HG03442 (cell line): ENCODE measurements around the gene NRCAM.

Experiments used
- ATAC-seq: cut with Tn5 transposase; IDR thresholded peaks from one replicate; pipeline ENCODE4 v1.9.1; 2021; ENCODE audit warnings: mild to moderate bottlenecking, moderate library complexity; ENCODE audit not compliant: unreplicated experiment

NRCAM gene

DNA sequence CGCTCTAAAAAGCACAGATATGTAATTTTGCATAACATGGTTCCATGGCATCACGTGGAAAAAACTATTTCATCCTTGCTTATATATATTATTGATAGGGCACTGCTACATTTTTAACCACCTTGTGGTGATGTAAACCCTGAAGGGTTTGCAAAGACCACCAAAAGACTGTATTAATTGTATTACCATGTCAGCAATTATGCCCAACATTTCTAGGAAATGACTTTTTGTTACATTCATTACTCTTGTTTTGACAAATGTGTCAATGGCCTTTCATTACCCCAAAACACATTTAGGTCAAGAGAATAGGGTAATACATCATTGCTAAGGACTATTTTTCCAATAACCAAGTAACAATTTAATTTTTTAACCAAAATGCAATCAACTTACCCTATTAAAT is 142.2 kb downstream of the NRCAM start:
- no peak for ATAC-seq

DNA sequence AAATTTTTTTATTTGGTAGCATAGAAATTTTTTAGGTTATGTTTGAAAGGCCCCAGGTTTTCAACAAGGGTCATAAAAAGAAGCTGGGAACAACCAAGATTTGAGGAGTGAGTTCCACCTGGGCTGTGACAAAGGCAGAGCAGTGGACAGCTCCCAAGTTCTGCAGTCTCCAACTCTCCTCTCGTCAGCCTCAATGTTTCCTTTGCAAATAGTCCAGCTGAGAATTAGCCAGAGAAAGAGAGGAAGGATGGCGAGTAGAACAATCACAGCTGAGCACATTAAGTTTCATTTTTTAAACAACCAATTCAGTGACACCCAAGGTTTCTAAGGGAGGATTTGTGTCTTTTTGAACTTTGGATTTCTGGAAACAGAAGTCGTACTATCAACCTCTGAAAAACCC is 143.2 kb downstream of the NRCAM start:
- ATAC-seq, result no peak

DNA sequence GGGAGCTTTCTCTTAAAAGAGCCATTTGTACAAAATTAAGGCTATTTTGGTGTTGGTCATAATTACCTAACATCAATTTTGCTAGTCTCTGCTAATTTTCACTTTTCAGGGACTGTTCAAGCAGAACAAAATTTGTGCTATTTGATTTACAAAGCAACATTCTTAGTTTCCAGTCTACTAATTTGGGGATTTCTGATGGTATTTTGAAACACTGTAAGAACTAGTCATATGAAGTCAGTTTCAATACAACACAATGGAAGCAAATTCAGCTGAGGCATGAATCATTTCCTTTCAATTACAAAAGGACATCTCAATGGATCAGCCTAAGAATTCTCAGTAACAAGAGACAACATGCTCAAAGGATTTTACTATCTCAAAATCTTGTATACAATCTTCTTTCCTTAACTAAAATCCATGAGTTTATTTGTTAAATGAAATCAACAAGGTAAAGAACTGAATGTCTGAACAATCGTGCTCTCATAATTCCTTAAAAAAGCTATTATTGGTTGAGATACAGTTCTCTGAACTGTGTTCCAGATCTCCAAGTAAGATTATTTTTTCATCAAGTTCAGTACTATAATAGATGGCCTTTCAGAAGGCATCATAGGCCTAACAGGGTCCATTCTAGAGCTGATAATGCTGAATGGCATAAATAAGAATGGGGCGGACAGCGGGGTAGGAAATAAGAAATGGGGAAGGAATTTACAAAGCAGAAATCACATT is 144.6 kb downstream of the NRCAM start:
- ATAC-seq, result peak; percentile 63

DNA sequence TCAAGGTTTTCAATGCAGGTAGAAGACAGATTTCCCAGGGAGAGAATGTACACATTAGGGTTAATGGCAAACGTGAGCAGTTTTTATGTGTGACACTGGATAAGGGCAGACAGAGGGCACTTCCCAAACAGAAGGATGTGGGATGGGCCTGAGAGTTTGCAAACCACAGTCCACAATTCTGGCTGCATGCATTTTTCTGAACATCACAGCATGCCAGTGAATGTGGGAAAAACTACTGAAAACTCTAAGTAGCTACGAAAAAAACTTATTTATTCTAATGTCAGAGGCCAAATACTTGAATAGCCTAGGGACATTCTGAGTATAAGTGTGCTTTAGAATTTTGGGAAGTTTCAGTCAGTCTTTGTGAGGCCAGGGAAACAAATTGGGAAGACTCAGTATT is 145.9 kb downstream of the NRCAM start:
- ATAC-seq, result no peak

DNA sequence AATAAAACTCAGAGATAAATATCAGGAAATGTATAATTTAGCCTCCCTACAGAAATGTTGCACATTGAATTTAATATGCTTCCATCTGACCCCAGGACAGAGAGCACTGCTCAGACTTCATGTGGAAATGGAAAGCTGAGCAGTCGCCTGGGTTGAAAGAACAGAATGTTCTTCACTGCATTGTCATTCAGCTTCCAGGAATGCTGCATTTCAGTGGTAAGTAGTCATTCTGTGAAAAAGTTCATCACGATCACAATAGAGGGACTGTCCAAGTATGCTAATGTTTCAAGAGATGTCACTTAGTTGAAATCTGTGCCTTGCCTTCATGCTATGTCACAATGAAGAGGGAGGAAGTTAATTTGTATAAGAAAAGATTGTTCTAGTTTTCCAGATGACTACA is 147.3 kb downstream of the NRCAM start:
- peak; percentile 63 for ATAC-seq

DNA sequence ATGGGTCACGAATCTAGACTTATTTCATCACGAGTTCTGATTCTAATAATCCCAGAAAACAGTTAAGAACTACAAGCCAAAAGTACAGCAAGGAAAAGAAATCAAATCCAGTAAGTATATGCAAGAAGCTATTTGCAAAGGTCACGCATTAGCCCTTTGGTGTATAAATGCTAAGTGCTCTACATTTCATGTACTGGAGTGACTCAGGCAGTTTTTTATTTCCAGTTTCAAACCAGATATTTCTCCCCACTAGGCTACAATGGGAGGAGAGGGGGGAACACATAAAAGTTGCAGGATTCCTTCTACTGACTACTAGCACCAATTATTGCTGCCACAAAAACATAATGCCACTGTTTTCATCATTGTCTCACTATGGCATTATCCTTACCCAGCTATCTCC is 148.0 kb downstream of the NRCAM start:
- no peak for ATAC-seq

DNA sequence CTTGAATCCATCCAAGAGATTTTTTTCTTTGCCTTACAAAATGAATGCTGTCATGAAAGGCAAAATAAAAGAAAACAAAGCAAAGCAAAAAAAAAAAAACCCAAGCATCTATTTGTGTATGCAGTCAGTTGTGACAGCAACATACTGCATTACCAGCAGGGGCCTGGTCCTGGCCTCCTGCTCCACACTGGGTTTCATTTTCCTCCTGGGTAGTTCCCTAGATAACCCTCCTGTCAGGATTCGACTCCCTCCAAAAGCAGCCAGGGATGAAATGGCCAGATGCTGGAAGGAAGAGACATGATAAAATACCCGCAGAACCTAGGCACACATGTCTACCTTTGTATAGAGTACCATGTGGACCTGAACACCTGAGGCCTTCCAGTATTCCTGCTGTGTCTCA is 148.6 kb downstream of the NRCAM start:
- ATAC-seq, result no peak

DNA sequence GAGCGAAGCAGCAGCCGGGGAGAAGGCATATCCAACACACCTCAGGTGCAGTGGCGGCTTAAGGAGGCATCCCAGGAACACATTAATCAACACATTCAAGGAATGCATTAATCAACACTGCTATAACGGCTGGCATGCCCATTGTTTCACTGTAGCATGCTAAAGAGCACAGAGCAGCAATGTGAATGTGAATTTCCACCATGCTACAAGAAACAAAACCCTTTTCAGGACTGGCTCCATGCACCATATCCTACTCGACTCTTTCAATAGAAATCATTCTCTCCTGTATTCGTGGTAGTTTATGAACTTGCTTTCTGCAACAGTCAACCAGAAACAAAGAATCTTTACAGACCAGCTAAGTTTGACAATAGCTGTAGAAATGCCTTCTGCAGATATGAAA is 149.0 kb downstream of the NRCAM start:
- ATAC-seq, result no peak

DNA sequence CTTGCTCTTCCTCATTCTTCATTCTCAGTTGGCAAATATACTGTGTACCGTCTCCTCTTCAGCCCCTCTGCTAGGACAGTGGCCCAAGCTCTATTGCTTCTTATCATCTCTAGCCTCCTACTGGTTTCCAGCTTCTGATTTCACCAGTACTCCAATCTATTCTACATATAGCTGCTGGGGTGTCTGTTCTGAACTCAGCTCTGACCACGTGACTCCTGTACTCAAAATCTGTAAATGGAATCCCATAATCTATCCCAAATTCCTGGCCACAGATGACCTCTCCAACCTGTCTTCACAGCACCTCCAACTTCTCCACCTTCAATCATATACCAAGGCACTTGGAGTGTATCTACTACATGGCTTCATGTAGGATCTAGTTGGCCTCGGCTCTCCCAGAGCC is 152.9 kb downstream of the NRCAM start:
- ATAC-seq, result no peak

DNA sequence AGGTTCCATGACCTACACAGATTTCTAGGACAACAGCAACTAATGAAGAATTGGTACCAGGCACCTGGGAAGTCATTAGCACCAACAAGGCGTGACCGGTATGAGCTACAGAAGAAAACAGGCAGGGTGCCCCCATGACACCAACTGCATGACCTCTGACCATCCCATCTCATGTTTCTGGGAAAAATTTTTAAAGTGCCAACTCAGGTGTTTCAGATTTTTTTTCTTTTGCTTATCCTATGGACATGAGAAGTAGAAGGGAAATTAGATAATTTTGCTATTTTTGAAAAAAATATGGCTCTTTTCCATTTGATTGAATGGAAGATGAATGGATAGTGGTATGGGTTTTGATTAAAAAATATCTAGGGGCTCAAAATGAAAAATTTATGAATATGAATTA is 154.8 kb downstream of the NRCAM start:
- ATAC-seq, result no peak

DNA sequence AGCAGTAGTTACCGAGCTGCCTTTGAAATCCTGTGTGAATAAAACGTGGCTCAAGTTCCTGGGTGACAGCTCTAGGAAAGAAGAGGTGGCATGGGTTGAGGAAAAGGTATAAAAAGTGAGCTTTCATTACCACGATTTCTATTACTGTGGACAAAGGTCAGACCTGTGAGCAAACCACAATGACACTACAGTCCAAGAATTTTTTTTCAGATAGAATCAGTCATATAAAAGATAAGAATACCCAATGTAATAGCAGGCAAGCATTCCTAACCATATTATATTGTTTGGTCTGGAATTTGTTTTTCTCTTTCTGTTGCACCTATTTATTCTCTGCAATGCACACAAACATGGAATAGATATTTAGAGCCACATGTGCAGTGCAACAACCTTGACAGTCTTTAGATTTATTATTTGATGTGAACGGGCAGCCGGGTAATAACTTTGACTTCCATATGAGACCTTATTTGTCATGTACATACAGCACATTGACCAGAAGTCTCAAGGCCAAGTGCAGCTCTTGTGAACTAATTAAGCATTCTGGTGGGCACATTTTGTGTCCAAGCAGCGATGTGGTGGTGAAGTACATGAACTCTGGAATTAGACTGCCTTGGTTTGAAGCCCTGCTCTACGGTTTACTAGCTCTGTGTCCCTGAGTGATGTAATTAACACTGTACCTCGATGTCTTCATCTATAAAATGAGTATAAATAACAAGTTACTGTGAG is 156.8 kb downstream of the NRCAM start:
- no peak for ATAC-seq

DNA sequence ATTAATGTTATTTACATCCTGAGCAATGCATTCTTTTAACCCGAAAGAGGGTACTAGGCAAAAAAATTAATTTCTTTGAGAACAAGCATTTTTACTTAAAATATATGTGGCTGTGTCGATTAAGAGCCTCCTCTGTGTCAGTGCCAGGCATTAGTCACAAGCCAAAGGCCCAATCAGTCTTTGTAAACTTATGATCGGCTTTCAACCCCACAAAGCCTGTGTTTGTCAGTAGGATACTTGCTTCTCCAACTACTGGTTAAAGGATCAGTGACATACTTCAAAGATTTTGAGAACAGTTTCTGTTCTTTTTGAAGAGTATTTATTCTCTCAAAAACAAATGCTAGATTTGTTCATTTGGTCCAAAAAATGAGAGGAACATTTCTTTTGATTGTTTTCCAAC is 159.3 kb downstream of the NRCAM start:
- no peak for ATAC-seq

DNA sequence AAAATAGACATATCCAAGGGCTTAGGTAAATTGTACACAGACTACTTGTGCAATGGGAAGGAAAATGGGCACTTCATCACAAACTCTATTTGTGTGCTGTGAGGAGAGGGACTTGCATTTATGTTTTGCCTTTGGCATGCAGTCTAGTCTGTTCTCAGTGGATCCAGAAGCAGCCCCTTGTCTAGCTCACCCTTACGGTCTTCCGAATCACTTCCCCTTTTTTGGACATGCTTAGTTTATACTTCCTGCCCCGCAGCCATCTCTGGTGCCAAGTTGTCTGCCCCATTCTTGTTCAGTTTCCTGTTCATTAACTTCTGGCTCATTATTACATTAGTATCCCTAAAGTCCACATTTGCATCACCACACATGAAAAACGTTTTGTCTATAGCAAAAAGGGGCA is 161.6 kb downstream of the NRCAM start:
- ATAC-seq, result peak; percentile 95

DNA sequence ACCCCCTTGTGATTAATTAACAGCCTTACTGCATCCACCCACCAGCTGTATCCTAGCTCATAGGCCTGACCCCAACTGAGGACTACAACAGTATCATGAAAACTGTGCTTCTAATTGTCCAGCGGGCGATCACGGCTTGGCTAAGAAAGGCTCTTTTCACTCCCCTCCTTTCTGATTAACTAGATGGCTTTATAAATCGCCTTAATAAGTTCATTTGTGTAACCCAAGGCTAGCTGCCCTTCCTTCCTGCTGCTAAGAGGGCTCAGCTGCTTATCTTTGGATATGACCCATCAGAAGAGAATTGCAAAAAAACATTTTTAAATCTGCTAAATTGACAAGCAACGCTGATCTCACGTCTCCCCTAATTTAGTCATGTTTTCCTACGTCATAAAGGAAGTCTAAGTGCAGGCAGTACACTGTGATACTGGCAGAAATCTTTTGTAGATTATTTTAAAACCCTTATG is 163.1 kb downstream of the NRCAM start:
- no peak for ATAC-seq

DNA sequence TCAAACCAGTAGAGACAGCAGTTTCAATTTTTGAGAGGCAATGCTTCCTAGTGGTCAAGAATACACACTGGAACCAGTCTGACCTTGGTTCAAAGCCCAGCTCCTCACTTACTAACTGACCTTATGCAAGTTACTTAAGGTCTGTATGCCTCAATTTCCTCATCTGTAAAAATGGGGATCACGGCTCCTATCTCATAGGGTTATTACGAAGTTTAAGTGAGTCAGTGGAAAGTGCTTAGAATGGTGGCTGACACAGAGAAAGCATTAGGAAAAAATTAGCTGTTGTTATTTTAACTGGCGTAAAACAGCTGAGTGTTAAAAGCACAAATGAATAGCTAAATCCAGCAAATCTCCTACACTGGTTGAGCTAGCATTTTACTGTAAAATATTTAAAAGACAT is 163.7 kb downstream of the NRCAM start:
- ATAC-seq, result no peak

DNA sequence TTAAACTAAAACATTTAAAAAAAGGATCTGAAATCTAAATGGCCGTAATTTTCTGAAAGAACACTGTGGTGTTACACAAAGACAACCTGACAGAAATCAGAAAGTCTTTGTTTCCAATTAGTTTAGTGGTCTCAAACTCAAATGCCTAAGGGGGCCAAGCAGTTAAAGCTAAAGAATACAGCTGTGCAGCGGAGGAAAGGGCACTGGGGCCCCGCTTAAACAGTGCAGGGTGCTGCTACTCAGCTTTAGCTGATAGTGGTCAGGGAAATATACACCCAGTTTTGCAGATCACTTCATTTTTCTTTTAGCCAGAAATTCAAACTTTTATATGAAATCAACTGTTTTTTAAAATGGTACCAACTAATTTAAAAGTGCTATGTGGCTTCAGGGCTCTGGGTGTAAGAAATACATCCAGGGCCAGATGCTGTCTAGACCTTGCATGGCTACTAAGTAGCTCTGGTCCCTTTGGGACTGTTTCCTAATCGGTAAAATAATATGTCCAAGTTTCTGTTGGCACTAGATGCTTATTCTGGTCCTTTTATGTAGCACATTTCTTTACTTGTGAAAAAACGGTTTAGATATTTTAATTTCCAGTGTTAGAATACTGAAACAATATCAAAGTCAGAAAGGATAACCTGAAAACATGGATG is 164.3 kb downstream of the NRCAM start:
- ATAC-seq, result no peak

DNA sequence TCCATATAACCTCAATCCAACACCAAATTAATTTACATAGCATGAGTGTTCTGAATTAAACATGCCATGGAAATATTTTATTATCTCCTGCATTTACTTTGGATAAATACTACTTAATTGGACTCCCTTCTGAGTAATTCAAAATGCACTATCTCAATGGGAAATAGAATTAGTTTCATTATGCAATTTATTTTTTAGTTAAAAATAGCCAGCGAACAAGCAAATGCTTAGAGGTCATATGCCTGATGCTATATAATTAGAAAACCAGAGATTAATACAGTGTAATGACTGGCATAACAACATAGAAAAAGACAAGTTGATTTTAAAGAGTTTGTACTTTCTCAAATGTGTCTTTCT is 165.1 kb downstream of the NRCAM start:
- ATAC-seq, result no peak

DNA sequence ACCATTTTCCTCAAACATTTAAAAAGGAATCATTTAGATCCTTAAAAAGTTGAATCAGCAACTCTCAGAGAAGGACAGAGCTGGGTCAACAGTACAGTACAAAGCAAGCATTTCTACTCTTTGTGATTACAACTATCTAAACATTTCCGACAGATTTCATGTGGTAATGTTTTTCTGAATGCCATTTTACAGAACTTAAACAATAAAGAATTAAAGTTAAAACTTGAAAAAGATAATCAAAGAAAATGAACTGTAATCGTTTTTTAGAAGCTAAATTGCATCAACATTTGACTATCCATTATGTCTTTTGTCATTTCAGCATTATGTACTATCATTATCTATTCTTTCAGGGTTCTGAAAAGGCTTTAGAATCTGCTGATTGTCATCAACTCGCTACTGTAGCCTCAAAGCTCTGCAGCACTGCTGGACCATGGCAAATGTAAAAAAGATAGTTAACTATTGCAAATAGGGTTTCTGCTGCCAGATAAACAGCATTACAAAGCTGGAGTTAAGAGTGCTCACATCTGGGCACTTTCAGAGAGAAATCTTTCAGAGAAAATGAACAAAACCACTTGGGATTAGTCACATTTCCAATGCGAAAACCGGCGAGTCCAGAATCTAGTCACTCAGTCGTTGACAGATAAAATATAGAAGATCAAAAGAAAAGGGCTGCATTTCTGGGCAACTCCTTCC is 165.6 kb downstream of the NRCAM start:
- no peak for ATAC-seq

DNA sequence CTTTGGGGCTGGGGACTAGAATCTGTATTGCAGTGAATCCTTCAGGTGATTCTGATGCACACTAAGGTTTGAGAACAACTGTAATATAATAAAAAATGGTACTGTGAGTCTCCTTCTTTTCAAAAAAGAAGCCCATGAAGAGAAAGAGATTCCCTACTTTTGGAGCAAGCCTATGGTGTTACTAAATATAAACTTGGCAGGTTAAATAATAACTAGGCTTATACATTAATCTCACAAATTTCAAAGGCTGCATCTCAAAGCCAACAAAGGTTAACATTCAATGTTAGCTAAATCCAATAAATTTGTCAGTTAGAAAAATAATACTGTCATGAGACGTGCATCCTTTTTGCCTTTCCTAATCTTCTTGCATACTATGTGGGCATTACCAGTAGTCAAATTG is 166.4 kb downstream of the NRCAM start:
- ATAC-seq, result no peak

DNA sequence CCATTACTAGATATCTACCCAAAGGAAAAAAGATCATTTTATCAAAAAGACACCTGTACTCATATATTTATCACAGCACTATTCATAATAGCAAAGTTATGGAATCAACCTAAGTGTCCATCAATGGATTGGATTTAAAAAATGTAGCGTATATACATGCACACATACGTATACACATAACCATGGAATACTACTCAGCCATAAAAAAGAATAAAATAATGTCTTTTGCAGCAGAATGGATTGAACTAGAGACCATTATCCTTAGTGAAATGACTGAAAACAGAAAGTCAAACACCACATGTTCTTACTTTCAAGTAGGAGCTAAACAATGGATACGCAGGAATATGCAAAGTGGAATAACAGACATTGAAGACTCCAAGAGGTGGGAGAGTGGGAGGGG is 168.4 kb downstream of the NRCAM start:
- no peak for ATAC-seq

DNA sequence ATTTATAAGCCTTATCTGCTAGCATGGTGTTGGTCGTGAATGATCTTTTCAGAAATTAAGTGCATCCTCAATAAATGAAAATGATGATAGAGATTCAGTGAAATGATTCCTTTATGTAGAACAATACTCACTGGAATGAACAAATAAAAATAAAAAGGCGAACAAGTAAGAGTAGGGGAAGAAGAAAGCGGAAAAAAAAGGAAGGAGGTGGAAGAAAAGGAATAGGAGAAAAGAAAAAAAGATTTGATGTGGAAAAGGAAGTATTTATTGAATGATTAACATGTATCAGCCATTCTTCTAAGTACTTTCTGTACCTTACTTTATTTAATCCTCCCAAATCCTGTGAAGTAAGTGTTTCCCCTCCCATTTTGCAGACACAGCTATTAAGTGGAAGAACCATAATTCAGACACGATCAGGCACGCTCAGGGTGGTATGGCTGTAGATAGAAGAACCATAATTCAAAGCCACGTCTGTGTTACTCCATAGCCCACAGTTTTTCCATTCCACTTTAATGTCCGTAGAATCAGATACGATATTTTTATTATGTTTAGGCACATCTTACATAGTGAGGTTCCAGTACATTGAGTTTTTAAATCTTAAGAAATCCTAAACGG is 169.8 kb downstream of the NRCAM start:
- no peak for ATAC-seq
